Gastrocnemius medialis (tissue), 4 donors: ENCODE data around the gene MSANTD1.
A peak's percentile ranks its signal among the peaks of the same experiment; 100 is the strongest.

Experiments used
- CTCF ChIP-seq, 5 experiments: fragments of 450-650 bp in 3 of 5; fragments of 200-600 bp in 2 of 5; sonication (generic) in 2 of 5; IDR thresholded peaks in 4 of 5; conservative IDR thresholded peaks in 1 of 5; 1 replicate in 4 of 5; 2 replicates in 1 of 5; pipeline ENCODE4 v1.5.1; 2016 to 2019; ENCODE audit warnings: antibody characterized with exemption in 5 of 5, mild to moderate bottlenecking in 3 of 5, moderate library complexity in 3 of 5
- POLR2A ChIP-seq, 2 donors: fragments of 450-650 bp; IDR thresholded peaks; one replicate each; pipeline ENCODE4 v1.6.1; 2017; ENCODE audit warnings: antibody characterized with exemption in 2 of 2, mild to moderate bottlenecking in 2 of 2, moderate library complexity in 2 of 2

GRCh38 chr4:3221996-3222395, 27.0 kb upstream of the MSANTD1 start:
- TF ChIP-seq CTCF (IDR thresholded peaks at IDR 0.05 in 4 of 5, conservative IDR thresholded peaks at IDR 0.05 in 1 of 5) = no peak
- TF ChIP-seq POLR2A (IDR thresholded peaks at IDR 0.05) = peak in 1 of 2 donors; percentile 40
